ENCODE data around the gene IRF4. TPM values are rescaled to one million over a fixed set of nuclear protein-coding genes. Genes with fewer than 3 reads are reported as not detected.

IRF4 gene
- total RNA-seq, 4 donors from 2014 or later = 4.5 to 17.0 (median 10.1) TPM

DNA sequence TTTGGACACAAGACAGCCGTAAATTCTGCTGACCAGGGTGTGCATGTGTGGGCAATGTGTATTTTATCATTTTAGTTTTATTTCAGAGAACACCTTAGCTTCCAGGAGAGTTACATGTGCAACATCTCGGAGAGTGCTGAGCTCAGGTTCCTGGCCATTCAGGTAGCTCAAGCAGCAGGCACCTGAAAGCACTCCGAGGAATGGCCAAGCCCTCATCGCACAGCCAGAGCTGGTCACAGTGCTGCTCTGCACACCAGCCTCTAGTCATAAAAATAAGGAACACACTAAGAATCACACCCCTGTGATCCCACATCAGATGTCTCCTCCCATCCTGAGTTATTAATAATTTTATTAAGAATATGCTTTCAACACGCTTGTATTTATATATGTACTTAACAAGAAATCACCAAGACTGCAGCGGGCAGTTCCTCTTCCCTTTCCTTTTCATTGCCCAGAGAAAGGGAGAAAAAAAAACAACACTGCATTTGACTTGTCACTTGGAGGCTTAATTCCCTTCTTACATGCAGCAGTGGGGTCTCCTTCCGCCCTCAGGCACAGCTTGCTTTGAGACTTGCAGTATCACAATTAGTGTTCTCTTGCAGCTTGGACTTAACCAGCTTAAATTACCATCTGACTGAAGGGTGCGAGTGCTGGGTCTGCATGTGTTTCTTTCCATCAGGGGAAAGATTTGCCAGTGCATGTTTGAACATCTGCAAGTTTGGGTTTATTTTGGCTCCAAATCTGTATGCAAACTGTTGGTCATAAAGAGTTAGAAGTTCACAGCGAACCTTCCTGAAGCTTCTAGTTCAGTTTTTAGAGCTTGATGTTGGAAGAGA is 36.0 kb upstream of the IRF4 start:
- TF ChIP-seq, protein P1, sequence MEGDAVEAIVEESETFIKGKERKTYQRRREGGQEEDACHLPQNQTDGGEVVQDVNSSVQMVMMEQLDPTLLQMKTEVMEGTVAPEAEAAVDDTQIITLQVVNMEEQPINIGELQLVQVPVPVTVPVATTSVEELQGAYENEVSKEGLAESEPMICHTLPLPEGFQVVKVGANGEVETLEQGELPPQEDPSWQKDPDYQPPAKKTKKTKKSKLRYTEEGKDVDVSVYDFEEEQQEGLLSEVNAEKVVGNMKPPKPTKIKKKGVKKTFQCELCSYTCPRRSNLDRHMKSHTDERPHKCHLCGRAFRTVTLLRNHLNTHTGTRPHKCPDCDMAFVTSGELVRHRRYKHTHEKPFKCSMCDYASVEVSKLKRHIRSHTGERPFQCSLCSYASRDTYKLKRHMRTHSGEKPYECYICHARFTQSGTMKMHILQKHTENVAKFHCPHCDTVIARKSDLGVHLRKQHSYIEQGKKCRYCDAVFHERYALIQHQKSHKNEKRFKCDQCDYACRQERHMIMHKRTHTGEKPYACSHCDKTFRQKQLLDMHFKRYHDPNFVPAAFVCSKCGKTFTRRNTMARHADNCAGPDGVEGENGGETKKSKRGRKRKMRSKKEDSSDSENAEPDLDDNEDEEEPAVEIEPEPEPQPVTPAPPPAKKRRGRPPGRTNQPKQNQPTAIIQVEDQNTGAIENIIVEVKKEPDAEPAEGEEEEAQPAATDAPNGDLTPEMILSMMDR (IDR thresholded peaks at IDR 0.05; ENCODE audit: low read depth) = no peak

DNA sequence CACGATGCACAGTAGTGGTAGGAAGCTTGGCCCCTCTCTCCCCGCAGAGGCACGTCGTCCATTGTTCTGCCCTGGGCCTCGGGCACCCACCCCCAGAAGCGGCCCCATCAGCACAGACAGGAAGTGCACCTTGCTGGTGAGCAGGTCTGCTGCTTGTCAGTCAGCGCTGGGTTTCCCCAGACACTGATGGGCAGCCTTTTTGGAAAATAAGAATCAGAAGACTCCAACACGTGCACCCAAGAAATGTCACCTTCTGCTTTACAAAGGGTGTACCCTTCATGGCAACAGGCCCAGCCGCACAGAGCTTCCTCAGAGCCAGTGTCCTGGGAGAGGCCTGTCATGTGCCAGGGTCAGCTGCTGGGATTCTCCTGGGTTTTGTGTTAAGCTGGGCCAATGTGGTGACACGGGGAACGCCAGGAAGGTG is 34.7 kb upstream of the IRF4 start:
- TF ChIP-seq, protein P1 (IDR thresholded peaks at IDR 0.05; ENCODE audit: low read depth) = no peak

- TF ChIP-seq, protein P1 (IDR thresholded peaks at IDR 0.05; ENCODE audit: low read depth) = no peak
Observed at GRCh38 chr6:357261-357790, 34.2 kb upstream of the IRF4 start.

DNA sequence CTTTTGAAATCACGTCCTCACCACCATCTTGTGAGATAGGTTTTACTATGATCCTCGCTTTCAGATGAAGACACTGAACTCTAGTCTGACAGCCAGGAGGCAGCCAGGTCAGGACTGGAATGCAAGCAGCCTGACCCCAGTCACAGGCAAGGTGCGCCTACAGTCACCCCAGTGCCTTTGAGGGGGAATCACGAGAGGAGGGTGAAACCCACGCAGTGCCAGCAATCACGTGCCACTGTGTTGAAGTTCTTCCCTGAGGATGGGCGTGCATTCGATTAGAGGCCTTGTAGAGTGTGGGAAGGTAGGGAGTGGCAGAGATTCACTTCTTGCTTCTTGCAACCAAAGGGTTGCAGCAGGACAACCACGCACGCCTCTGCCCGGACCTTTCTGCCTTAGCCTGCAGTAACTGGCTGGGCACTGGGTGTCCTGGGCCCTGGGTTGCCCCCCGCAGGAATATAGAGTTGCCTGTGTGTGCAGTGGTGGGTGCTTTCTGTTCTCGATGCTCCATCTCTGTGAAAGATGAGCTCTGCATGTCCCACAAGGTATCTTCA is 33.7 kb upstream of the IRF4 start:
- TF ChIP-seq, protein P1 (IDR thresholded peaks at IDR 0.05; ENCODE audit: low read depth) = no peak

DNA sequence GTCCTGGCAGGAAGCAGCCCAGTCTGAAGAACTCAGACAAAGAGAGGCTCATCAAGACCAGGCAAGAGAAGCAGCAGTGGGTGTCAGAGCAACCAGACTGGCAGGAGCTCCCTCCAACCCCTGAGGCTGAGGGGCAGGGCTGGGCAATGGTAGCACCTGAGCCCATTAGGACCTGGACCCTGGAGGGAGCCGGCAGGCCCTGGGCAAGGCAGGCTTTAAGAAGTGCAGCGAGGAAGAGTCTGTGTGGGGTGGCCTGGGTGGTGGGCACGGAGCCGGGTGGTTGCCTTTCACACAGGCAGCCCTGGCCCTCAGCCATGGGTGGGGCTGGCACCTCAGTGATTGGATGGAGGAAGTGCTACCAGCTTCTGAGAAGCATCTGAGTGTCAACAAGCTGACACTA is 33.1 kb upstream of the IRF4 start:
- TF ChIP-seq, protein P1 (IDR thresholded peaks at IDR 0.05; ENCODE audit: low read depth) = no peak

- TF ChIP-seq, protein P1 (IDR thresholded peaks at IDR 0.05; ENCODE audit: low read depth) = no peak
Observed at GRCh38 chr6:358847-359246, 32.7 kb upstream of the IRF4 start.

- TF ChIP-seq, protein P1 (IDR thresholded peaks at IDR 0.05; ENCODE audit: low read depth) = no peak
Observed at GRCh38 chr6:359261-360035, 32.1 kb upstream of the IRF4 start.

Data from subcutaneous adipose tissue (tissue), 4 donors.